ENCODE results near the gene CHST7. TPM values are rescaled to one million over a fixed set of nuclear protein-coding genes. Genes with fewer than 3 reads are reported as not detected.

CHST7 gene
- total RNA-seq, 2 donors from 2014 or later = 33.6 to 50.5 TPM

GRCh38 chrX:46635186-46635585, 61.6 kb downstream of the CHST7 start:
- H3K27me3 ChIP-seq = no peaks in the 10 kb centered on the region
- no peak overlapping the region for H3K4me3 ChIP-seq
- H3K4me1 ChIP-seq = no peaks in the 10 kb centered on the region
- H3K9me3 ChIP-seq = no peaks in the 10 kb centered on the region
- DNase-seq (ENCODE audit: low spot score) = no peak
- no peak overlapping the region for H3K27ac ChIP-seq
- no peaks in the 10 kb centered on the region for H3K36me3 ChIP-seq
- no peak for TF ChIP-seq CTCF (IDR thresholded peaks at IDR 0.05)

- no peak for TF ChIP-seq CTCF (IDR thresholded peaks at IDR 0.05)
- Histone ChIP-seq H3K9me3 (no peaks in the 10 kb centered on the region), H3K36me3 (no peaks in the 10 kb centered on the region), H3K27me3 (no peaks in the 10 kb centered on the region), H3K4me3 (no peak overlapping the region), H3K4me1 (no peaks in the 10 kb centered on the region), H3K27ac (no peak overlapping the region)
- no peak for DNase-seq (ENCODE audit: low spot score)
These were observed 62.7 kb downstream of the CHST7 start for GRCh38 chrX:46636223-46636622.

- no peaks in the 10 kb centered on the region for H3K4me1 ChIP-seq
These were observed 64.4 kb downstream of the CHST7 start for GRCh38 chrX:46637938-46638337.

GRCh38 chrX:46642145-46642544, 68.6 kb downstream of the CHST7 start:
- Histone ChIP-seq H3K9me3 (no peaks in the 10 kb centered on the region), H3K4me3 (no peak overlapping the region), H3K27ac (peak overlapping the region in 1 of 2 donors; percentile 18), H3K36me3 (no peaks in the 10 kb centered on the region), H3K27me3 (no peaks in the 10 kb centered on the region), H3K4me1 (no peaks in the 10 kb centered on the region)
- peak; percentile 30 to 69 for TF ChIP-seq CTCF (IDR thresholded peaks at IDR 0.05)
- DNase-seq (ENCODE audit: low spot score) = no peak

More at GRCh38 chrX:46637938-46638337, 64.4 kb downstream of the CHST7 start:
- TF ChIP-seq CTCF (IDR thresholded peaks at IDR 0.05) = no peak
- Histone ChIP-seq H3K36me3 (no peaks in the 10 kb centered on the region), H3K27ac (no peak overlapping the region), H3K9me3 (no peaks in the 10 kb centered on the region), H3K27me3 (no peaks in the 10 kb centered on the region), H3K4me3 (no peak overlapping the region)
- no peak for DNase-seq (ENCODE audit: low spot score)

GRCh38 chrX:46643636-46644035, 70.1 kb downstream of the CHST7 start:
- no peak overlapping the region for H3K27ac ChIP-seq
- no peak overlapping the region for H3K4me3 ChIP-seq
- no peak for DNase-seq (ENCODE audit: low spot score)
- H3K36me3 ChIP-seq = no peaks in the 10 kb centered on the region
- H3K4me1 ChIP-seq = no peaks in the 10 kb centered on the region
- H3K9me3 ChIP-seq = no peaks in the 10 kb centered on the region
- TF ChIP-seq CTCF (IDR thresholded peaks at IDR 0.05) = no peak
- H3K27me3 ChIP-seq = no peaks in the 10 kb centered on the region

- Histone ChIP-seq H3K36me3 (no peaks in the 10 kb centered on the region), H3K4me1 (no peaks in the 10 kb centered on the region), H3K27ac (no peak overlapping the region), H3K4me3 (no peak overlapping the region), H3K27me3 (no peaks in the 10 kb centered on the region), H3K9me3 (no peaks in the 10 kb centered on the region)
- DNase-seq (ENCODE audit: low spot score) = no peak
- TF ChIP-seq CTCF (IDR thresholded peaks at IDR 0.05) = no peak
These were observed 72.0 kb downstream of the CHST7 start for GRCh38 chrX:46645614-46646013.
